Fibroblast of skin of left biceps (primary cell): Measurements from ENCODE around the gene PSEN2.
"Not testable (repeated sequence)": the region's sequence is repeated elsewhere in the genome, so short reads cannot be mapped to it uniquely, and the experiment has no call there.

Experiments used
- DNase-seq, 2 experiments: peaks; one replicate each; pipeline ENCODE4 v3.0.0-alpha.2; 2013; ENCODE audit warnings: low read depth in 2 of 2

PSEN2 gene

DNA sequence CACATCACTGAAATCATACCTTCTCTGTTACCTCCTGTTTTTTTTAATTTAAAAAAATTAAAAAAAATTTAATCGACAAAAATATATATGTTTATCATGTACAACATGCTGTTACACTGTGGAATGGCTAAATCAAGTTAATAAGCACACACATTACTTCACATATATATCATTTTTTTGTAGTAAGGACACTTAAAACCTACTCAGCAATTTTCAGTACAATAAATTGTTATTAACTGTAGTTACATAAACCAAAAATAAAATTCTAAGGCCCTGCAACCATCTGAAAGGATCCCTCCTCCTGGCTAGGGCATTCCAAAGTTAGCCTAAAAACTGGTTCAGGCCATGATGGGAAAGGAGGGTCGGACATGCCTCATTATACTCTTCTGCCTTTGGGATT, 46.1 kb downstream of the PSEN2 start:
- DNase-seq, result no peak

GRCh38 chr1:226919587-226919986, 49.2 kb downstream of the PSEN2 start:
- DNase-seq, result no peak

- DNase-seq, result no peak
Observed at GRCh38 chr1:226919995-226920394, 49.6 kb downstream of the PSEN2 start.

DNA sequence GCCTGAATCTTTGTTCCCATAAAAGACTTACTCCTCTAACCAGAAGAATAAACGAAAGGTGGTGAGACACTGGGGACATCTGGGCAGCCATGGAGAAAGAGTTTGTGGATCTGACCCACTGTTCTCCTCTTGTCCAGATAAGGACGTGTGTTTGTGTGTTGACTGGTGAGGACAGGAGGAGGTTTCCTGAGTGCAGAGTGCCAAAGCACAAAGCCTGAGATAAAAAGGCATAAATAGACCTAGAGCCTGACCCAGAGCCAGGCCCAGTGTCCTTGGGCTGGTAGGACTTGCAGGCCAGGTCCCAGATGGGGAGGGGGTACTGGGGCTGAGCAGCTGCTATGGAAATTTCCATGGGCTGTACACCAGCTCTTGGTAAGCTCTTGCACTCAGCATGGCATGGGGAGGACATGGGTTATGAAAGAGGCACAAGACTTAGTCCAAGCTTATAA, 50.1 kb downstream of the PSEN2 start:
- DNase-seq, result no peak

DNA sequence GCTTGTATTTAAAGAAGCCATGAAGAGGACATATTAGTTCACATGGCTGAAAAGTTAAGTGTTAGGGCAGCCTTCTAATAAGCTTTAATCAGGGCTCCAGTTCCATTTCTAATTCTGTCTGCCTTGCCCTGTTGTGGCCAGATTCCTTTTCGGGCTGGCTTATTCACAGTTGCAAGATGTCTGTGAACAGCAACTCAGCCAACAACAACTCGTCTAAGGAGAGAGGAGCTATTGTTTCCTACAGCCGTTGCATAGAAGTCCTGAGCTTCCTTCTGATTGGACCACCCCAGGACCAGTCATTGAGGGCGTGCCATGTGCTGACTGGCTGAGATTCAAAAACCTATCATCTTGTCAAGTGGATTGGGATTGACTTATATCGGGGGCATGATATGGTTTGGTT, 51.1 kb downstream of the PSEN2 start:
- DNase-seq, result no peak

DNA sequence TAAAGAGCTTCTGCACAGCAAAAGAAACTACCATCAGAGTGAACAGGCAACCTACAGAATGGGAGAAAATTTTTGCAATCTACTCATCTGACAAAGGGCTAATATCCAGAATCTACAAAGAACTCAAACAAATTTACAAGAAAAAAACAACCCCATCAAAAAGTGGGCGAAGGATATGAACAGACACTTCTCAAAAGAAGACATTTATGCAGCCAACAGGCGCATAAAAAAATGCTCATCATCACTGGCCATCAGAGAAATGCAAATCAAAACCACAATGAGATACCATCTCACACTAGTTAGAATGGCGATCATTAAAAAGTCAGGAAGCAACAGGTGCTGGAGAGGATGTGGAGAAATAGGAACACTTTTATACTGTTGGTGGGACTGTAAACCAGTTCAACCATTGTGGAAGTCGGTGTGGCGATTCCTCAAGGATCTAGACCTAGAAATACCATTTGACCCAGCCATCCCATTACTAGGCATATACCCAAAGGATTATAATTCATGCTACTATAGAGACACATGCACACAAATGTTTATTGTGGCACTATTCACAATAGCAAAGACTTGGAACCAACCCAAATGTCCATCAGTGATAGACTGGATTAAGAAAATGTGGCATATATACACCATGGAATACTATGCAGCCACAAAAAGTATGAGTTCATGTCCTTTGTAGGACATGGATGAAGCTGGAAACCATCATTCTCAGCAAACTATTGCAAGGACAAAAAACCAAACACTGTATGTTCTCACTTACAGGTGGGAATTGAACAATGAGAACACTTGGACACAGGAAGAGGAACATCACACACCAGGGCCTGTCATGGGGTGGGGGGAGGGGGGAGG, 59.1 kb downstream of the PSEN2 start:
- not testable (repeated sequence) for DNase-seq

DNA sequence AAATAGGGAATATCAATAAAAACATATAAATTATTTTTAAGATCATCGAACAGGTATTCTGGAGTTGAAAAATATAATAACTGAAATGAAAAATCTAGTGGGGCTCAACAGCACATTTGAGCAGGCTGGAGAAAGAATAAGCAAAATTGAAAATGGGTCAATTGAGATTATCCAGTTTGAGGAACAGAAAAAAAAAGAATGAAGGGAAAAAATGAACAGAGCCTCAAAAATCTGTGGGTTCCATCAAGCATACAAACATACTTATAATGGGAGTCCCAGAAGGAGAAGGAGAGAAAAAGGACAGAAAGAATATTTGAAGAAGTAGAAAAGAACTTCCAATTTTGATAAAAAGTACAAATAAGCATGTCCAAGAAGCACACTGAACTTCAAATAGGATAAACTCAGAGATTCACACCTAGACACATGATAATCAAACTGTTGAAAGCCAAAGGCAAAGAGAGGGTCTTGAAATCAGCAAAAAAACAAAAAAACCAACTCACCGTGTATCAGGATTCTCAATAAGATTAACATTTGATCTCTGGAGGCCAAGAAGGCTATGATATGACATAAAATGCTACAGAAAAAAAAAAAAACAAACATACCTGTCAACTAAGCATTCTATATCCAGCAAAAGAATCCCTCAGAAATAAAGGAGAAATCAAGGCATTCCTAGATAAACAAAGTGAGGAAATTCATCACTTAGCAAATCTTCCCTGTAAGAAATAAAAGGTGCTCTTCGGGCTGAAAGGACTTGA, 64.2 kb downstream of the PSEN2 start:
- DNase-seq, result no peak

DNA sequence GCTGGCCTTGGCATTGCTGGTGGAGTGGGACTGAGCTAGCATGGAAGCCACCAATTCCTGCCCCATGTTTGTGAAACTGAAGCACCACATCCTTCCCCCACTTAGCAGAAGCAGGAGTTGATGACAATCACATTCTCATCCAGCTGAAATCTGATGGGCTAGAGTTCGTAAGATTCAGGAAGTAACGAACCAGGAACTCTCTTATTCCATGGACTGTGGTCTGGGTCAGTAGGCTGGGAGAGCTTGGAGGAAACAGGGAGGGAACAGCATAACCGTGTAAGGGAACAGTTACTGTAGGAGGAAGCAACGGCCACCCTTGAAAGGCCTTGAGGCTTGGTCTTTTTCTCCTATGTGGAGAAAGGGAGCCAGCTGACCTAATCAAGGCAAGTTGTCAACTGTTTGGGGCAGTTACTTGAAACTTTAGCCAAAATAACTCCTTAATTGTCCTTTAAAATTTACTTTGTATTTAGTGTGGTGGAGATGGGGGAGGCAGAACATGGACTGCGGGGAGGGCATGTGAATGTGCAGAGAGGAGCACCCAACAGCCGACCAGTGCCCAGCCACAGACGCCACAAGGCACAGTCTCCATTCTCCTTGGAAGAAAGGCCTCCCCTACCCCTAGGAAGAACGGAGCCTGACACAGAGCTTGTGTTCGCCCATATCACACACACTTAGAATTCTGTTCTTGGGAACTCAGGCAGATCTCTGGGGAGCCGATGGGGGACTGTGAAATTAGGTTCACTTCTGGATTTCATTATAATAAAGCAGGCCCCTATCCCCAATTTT, 67.7 kb downstream of the PSEN2 start:
- no peak for DNase-seq

DNA sequence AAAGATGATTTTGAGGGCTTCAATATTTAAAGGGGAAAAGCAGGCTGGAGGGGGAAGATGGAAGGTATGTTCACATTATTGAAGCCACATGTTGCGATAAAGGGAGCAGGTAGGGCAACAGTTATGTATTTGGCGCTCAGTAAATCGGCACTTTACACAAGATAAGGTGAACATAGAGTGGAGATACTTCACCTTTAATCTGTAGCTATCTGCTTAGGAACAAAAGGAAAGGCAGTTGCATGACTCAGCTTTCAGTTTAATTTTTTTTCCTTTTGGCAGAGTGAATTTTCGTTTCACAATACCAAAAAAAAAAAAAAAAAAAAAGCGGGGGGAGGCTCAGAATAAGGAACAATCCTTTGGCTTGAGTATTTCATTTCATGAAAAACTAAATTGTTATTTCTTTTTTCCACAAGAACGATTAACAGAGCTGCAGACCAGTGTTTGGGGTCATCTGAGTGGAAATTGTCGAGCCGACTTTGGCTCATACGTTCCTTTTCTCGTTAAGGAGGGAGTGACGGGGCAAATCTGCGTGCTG, 68.6 kb downstream of the PSEN2 start:
- DNase-seq, result peak; percentile 16 to 17

DNA sequence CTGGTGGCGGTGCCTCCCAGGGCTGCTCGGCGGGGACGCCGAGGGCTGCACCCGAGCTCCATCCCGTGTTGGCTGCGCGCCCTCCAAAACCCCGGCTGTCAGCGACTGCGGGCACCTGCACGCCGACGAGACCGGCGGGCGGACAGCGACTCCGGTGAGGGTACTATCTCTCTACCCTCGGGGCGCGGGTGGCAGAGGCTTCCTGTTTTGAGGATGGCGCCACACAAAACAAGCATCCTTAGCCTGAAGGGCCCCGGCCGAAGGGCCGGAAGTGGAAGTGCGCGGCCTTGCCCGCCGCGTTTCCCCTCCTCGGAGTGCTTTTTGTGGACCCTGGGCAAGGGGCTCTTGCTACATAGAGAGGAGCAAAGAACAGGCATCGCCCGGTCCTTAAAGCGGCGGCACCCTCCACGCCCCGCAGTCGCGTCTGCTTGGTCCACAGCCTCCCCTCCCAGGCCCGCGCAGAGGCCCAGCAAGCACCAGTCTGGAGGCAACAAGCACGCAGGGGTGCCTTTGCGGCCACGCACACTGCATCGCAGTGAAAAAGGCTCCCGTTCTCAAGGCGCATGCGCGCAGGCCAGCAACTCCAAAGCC, 69.1 kb downstream of the PSEN2 start:
- DNase-seq, result peak in 1 of 2 experiments; percentile 10

DNA sequence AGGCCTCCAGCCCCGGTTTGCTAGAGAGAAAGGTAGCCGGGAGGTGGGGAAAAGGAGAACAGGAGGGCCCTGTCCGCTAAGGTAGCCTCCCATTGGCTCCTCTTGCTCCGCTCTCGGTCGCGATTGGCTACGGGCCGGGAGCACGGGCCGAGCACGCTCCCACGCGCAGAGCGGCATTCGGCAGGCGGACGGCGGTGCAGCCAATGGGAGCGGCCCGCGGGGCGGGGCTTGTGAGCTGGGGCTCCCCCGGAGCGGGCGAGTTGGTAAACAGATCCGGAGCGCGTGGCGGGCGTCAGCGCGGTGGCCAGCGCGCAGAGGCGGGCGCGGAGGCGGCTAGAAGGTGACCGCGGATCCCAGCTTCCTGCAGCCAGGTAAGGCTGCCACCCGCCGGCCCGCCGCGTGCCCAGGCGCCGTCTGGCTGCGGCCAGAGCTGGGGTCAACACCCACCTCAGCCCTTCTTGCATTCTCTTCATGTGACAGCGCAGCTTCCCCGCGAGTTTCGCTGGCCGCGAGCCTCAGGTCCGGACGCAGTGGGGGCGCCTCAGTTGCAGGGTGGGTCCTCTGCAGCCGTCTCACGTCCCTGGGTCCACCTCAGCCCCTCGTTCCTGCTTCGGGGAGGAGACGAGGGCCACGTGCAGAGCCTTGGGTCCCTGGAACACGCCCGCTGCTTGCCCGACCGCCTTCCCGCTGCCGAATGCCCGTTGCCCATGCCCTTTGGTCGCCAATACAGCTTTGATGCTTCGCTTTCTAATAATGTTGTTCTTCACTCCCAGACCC, 69.8 kb downstream of the PSEN2 start, which contains the start of gene COQ8A:
Gene COQ8A (plus strand): TSS at position 266 of the 777 bp plus-strand sequence. CDS start 21,092 bp downstream, outside the sequence.
- peak; percentile 99 for DNase-seq

GRCh38 chr1:226940806-226941067, 70.3 kb downstream of the PSEN2 start:
- no peak for DNase-seq

- no peak for DNase-seq
Observed at GRCh38 chr1:226942392-226942791, 72.0 kb downstream of the PSEN2 start.

- DNase-seq, result no peak
Observed at GRCh38 chr1:226943156-226943555, 72.7 kb downstream of the PSEN2 start.

GRCh38 chr1:226943927-226944326, 73.5 kb downstream of the PSEN2 start:
- DNase-seq, result no peak

- DNase-seq, result no peak
Observed at GRCh38 chr1:226945106-226945857, 74.9 kb downstream of the PSEN2 start.
